MM.1S (cell line): ENCODE measurements around the gene RNF32.

Experiments
- DNase-seq: peaks from one replicate; pipeline ENCODE4 v3.0.0-alpha.2; 2015
- H2AFZ ChIP-seq: fragments of 300-600 bp; sonication (generic); 2 replicates; pipeline ENCODE4 v1.6.0; 2016; ENCODE audit warnings: antibody characterized with exemption, low read length
- H3F3A ChIP-seq: fragments of 300-600 bp; sonication (generic); 2 replicates; pipeline ENCODE4 v1.6.1; 2016; ENCODE audit warnings: mild to moderate bottlenecking, antibody characterized with exemption, low read length, moderate library complexity, mixed read lengths; ENCODE audit not compliant: insufficient read depth
- H3K27ac ChIP-seq: fragments of 300-600 bp; sonication (generic); 2 replicates; pipeline ENCODE4 v1.5.1; 2016; ENCODE audit warnings: mild to moderate bottlenecking, low read length
- H3K27me3 ChIP-seq: fragments of 300-600 bp; sonication (generic); replicated peaks from 2 replicates; pipeline ENCODE4 v1.6.0; 2016; ENCODE audit warnings: low read length; ENCODE audit not compliant: insufficient read depth
- H3K36me3 ChIP-seq: fragments of 300-600 bp; sonication (generic); replicated peaks from 2 replicates; pipeline ENCODE4 v1.6.1; 2016; ENCODE audit warnings: mild to moderate bottlenecking, low read length, mixed read lengths; ENCODE audit not compliant: insufficient read depth
- H3K4me1 ChIP-seq: fragments of 300-600 bp; sonication (generic); 2 replicates; pipeline ENCODE4 v1.6.1; 2016; ENCODE audit warnings: low read length, mixed read lengths
- H3K4me2 ChIP-seq: fragments of 300-600 bp; sonication (generic); 2 replicates; pipeline ENCODE4 v1.6.0; 2016; ENCODE audit warnings: low read depth, low read length
- H3K4me3 ChIP-seq: fragments of 300-600 bp; sonication (generic); 2 replicates; pipeline ENCODE4 v1.5.1; 2016; ENCODE audit warnings: low read length, mixed read lengths
- H3K79me2 ChIP-seq: fragments of 300-600 bp; sonication (generic); 2 replicates; pipeline ENCODE4 v1.6.1; 2016; ENCODE audit warnings: mixed run types, low read length, mixed read lengths
- H3K9ac ChIP-seq: fragments of 300-600 bp; sonication (generic); 2 replicates; pipeline ENCODE4 v1.6.1; 2016; ENCODE audit warnings: low read length, mixed read lengths
- H3K9me2 ChIP-seq: fragments of 300-600 bp; sonication (generic); replicated peaks from 2 replicates; pipeline ENCODE4 v1.6.1; 2016; ENCODE audit warnings: mild to moderate bottlenecking, low read length, mixed read lengths; ENCODE audit not compliant: insufficient read depth
- H3K9me3 ChIP-seq: fragments of 300-600 bp; sonication (generic); replicated peaks from 2 replicates; pipeline ENCODE4 v1.6.1; 2016; ENCODE audit warnings: mild to moderate bottlenecking, low read length, mixed read lengths; ENCODE audit not compliant: insufficient read depth
- H4K20me1 ChIP-seq: fragments of 300-600 bp; sonication (generic); 2 replicates; pipeline ENCODE4 v1.6.1; 2016; ENCODE audit warnings: mild to moderate bottlenecking, low read length, moderate library complexity, mixed read lengths; ENCODE audit not compliant: insufficient read depth
- CTCF ChIP-seq: fragments of 300-600 bp; sonication (generic); IDR thresholded peaks from 2 replicates; pipeline ENCODE4 v1.5.1; 2016; ENCODE audit warnings: antibody characterized with exemption, low read length, mixed read lengths
- EZH2 ChIP-seq: fragments of 300-600 bp; sonication (generic); optimal IDR thresholded peaks from 2 replicates; pipeline ENCODE3; 2017; ENCODE audit warnings: low read depth, mild to moderate bottlenecking, antibody characterized with exemption, low read length, mixed read lengths
- EZH2phosphoT487 ChIP-seq: fragments of 300-600 bp; sonication (generic); IDR thresholded peaks from 2 replicates; pipeline ENCODE4 v1.6.1; 2018; ENCODE audit warnings: antibody characterized with exemption, low read length

The RNF32 gene

GRCh38 chr7:156640257-156640948, at the start of gene RNF32:
Gene RNF32 (plus strand): TSS chr7:156640774. CDS start chr7:156643878, 3,104 bp downstream.
- Histone ChIP-seq H3K27ac (peak within 1 kb of the TSS; percentile 71), H2AFZ (peak within 1 kb of the TSS; percentile 92), H3K4me2 (peak within 1 kb of the TSS; percentile 86), H3K9me3 (no peaks in the 10 kb centered on the region), H3K9ac (peak within 1 kb of the TSS; percentile 87), H3K9me2 (no peaks in the 10 kb centered on the region), H3K79me2 (no peaks in the 10 kb centered on the region), H3K36me3 (no peaks in the 10 kb centered on the region), H3K4me1 (peaks cover 11% of the 10 kb centered on the region; the same call in 1 of the 2 replicates), H4K20me1 (no peaks in the 10 kb centered on the region), H3K27me3 (no peaks in the 10 kb centered on the region), H3K4me3 (peak within 1 kb of the TSS; percentile 86), H3F3A (peaks cover 8% of the 10 kb centered on the region; the same call in 1 of the 2 replicates)
- TF ChIP-seq EZH2phosphoT487, result no peak
- no peak for TF ChIP-seq EZH2
- no peak for TF ChIP-seq CTCF
- peak; percentile 98 for DNase-seq

GRCh38 chr7:156592155-156592884, 48.3 kb upstream of the RNF32 start:
- H3K79me2 ChIP-seq, result no peaks in the 10 kb centered on the region
- no peak overlapping the region for H3K4me2 ChIP-seq
- no peak overlapping the region for H3K27ac ChIP-seq
- no peaks in the 10 kb centered on the region for H4K20me1 ChIP-seq
- H3F3A ChIP-seq, result no peaks in the 10 kb centered on the region
- DNase-seq, result no peak
- no peaks in the 10 kb centered on the region for H3K9me2 ChIP-seq
- no peak overlapping the region for H3K4me3 ChIP-seq
- TF ChIP-seq CTCF (no peak), EZH2 (no peak), EZH2phosphoT487 (no peak)
- no peak overlapping the region for H3K9ac ChIP-seq
- H3K4me1 ChIP-seq, result no peaks in the 10 kb centered on the region
- H3K27me3 ChIP-seq, result no peaks in the 10 kb centered on the region
- H3K9me3 ChIP-seq, result no peaks in the 10 kb centered on the region
- H2AFZ ChIP-seq, result no peak overlapping the region
- no peaks in the 10 kb centered on the region for H3K36me3 ChIP-seq

GRCh38 chr7:156594283-156595080, 46.1 kb upstream of the RNF32 start:
- no peaks in the 10 kb centered on the region for H4K20me1 ChIP-seq
- no peaks in the 10 kb centered on the region for H3K27me3 ChIP-seq

More at GRCh38 chr7:156594283-156595080, 46.1 kb upstream of the RNF32 start:
- Histone ChIP-seq H3K4me2 (no peak overlapping the region), H3K27ac (no peak overlapping the region), H3K4me3 (no peak overlapping the region), H3K79me2 (no peaks in the 10 kb centered on the region), H3K36me3 (no peaks in the 10 kb centered on the region), H3K9me2 (no peaks in the 10 kb centered on the region), H3F3A (no peaks in the 10 kb centered on the region), H2AFZ (no peak overlapping the region), H3K4me1 (no peaks in the 10 kb centered on the region), H3K9me3 (no peaks in the 10 kb centered on the region), H3K9ac (no peak overlapping the region)
- TF ChIP-seq CTCF, result no peak
- no peak for TF ChIP-seq EZH2
- TF ChIP-seq EZH2phosphoT487, result no peak
- DNase-seq, result no peak
